HEK293T (cell line): ENCODE results near the gene C22orf15.

Experiments
- LEF1 ChIP-seq: fragments of 450-650 bp; IDR thresholded peaks from 2 replicates; pipeline ENCODE4 v1.6.1; 2017; ENCODE audit warnings: mild to moderate bottlenecking, borderline replicate concordance
- SP1 ChIP-seq: fragments of 450-650 bp; IDR thresholded peaks from 2 replicates; pipeline ENCODE4 v1.6.1; 2017

DNA sequence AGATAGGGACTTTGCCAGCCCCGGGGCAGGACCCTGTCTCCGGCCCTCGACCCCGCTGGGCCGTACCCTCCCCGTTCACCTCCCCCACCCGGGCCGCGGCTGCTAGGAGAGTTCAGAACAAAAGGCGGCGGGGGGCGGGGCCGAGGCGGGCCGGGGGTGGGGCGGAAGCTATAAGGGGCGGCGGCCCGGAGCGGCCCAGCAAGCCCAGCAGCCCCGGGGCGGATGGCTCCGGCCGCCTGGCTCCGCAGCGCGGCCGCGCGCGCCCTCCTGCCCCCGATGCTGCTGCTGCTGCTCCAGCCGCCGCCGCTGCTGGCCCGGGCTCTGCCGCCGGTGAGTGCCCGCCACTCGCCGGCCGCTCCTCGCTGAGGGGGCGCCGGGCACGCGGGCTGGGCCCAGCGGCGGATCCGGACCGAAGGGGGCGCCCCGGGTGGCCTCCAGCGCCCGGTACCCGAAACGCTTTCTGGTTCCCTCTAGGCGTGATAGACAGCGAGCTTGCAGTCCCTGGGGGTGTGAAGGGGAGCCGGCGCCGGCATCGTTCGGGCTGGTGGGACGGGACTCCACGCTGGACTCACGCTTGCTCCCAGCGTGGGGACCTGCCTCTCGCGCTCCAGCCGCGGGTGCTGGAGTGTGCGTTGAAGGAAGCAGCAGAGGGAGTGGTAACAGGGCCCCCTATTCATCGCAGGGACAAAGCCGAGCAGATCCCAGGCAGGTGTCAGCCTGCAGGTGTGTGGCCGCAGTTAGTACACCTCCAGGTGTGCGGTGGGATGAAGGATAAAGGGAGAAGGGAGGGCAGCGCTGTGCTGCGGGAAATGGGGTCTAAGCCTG lies 10.1 kb downstream of the C22orf15 start, which contains the start of gene MMP11:
- TF ChIP-seq SP1 (no peak), LEF1 (no peak)
